ENCODE data around the gene CEMP1.
A peak's percentile ranks its signal among the peaks of the same experiment; 100 is the strongest.

CEMP1 gene

GRCh38 chr16:2527784-2528100 is 3.5 kb downstream of the CEMP1 start:
- Histone ChIP-seq H3K4me3 (ENCODE audit: low read length) (no peak overlapping the region), H3K36me3 (ENCODE audit: insufficient read depth, low read length) (peaks cover 54% of the 10 kb centered on the region), H3K27me3 (ENCODE audit: insufficient read depth, low read length) (no peaks in the 10 kb centered on the region), H3K9ac (ENCODE audit: low read depth, low read length) (no peak overlapping the region), H3K27ac (ENCODE audit: low read depth, low read length) (no peak overlapping the region), H3K4me1 (ENCODE audit: insufficient read depth, low read length) (peaks cover 6% of the 10 kb centered on the region), H3K9me3 (ENCODE audit: insufficient read depth, low read depth, low read length) (no peaks in the 10 kb centered on the region)
- WGBS, result 95% methylated on average over 24 of the region's 24 CpGs

DNA sequence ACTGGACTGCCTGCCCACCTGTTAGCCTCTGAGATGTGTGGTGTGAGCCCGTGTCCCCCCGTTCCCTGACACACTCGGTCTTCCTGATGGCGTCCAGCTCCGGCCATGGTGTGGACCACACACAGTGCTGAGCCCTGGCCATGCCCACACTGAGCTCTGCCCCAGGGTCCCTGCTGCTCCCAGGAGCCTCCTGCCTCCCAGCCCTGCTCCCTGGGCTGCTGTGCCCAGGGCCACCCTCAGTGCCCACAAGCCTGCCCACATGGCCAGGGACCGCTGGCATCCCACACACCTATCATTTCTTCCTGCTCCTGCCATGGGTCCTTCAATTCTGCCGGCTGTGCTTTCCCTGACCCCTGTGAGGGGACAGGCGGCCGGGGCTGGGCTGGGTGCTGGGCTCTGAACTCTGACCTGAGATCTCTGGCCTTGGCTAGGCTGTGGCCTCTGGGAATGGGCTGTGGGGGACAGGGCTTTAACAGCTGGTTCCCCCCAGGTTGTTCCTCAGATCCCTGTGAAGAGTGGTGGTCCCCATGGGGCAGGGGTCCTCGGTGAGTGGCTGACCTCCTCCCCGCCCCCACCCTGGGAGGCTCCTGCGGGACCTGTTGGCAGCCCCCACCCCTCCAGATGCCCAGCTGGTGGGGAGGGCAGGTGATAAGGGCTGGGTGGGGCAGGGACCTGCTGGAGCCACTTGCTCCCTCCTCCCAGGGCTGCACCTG is 4.0 kb downstream of the CEMP1 start:
- Histone ChIP-seq H3K27ac (ENCODE audit: low read depth, low read length) (no peak overlapping the region), H3K9ac (ENCODE audit: low read depth, low read length) (no peak overlapping the region), H3K4me1 (ENCODE audit: insufficient read depth, low read length) (peaks cover 6% of the 10 kb centered on the region), H3K9me3 (ENCODE audit: insufficient read depth, low read depth, low read length) (no peaks in the 10 kb centered on the region), H3K36me3 (ENCODE audit: insufficient read depth, low read length) (peaks cover 54% of the 10 kb centered on the region), H3K27me3 (ENCODE audit: insufficient read depth, low read length) (no peaks in the 10 kb centered on the region), H3K4me3 (ENCODE audit: low read length) (no peak overlapping the region)
- 94% methylated on average over 11 of the region's 12 CpGs for WGBS

DNA sequence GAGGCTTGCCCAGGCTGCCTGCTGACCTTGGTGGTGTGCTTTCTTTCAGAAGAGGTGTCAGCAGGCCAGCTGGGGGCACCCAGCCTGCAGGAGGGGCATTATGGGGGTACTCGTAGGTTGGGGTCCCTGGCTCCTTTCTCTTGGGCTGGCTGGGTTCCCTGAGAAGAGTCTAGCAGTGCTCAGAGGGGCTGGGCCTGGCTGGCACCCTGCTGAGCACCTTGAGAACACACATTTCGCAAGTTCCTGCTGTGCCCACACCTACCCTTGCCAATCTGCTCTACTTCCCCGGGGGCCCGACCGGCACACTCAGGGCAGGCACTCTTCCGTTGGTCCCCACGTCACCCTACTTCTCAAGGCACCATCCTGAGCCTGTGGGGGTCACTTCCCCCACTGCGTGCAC is 5.1 kb downstream of the CEMP1 start:
- Histone ChIP-seq H3K27ac (ENCODE audit: low read depth, low read length) (no peak overlapping the region), H3K4me3 (ENCODE audit: low read length) (no peak overlapping the region), H3K4me1 (ENCODE audit: insufficient read depth, low read length) (peaks cover 3% of the 10 kb centered on the region), H3K9me3 (ENCODE audit: insufficient read depth, low read depth, low read length) (no peaks in the 10 kb centered on the region), H3K27me3 (ENCODE audit: insufficient read depth, low read length) (no peaks in the 10 kb centered on the region), H3K9ac (ENCODE audit: low read depth, low read length) (no peak overlapping the region), H3K36me3 (ENCODE audit: insufficient read depth, low read length) (peaks cover 57% of the 10 kb centered on the region)
- 95% methylated on average over 8 of the region's 8 CpGs for WGBS

- 91% methylated on average over 9 of the region's 9 CpGs for WGBS
- H3K27ac ChIP-seq (ENCODE audit: low read depth, low read length), result no peak overlapping the region
- H3K4me1 ChIP-seq (ENCODE audit: insufficient read depth, low read length), result no peaks in the 10 kb centered on the region
- H3K4me3 ChIP-seq (ENCODE audit: low read length), result no peak overlapping the region
- H3K36me3 ChIP-seq (ENCODE audit: insufficient read depth, low read length), result peaks cover 57% of the 10 kb centered on the region
- no peaks in the 10 kb centered on the region for H3K9me3 ChIP-seq (ENCODE audit: insufficient read depth, low read depth, low read length)
- H3K9ac ChIP-seq (ENCODE audit: low read depth, low read length), result no peak overlapping the region
- no peaks in the 10 kb centered on the region for H3K27me3 ChIP-seq (ENCODE audit: insufficient read depth, low read length)
Measured at GRCh38 chr16:2524339-2524938, 6.8 kb downstream of the CEMP1 start.

DNA sequence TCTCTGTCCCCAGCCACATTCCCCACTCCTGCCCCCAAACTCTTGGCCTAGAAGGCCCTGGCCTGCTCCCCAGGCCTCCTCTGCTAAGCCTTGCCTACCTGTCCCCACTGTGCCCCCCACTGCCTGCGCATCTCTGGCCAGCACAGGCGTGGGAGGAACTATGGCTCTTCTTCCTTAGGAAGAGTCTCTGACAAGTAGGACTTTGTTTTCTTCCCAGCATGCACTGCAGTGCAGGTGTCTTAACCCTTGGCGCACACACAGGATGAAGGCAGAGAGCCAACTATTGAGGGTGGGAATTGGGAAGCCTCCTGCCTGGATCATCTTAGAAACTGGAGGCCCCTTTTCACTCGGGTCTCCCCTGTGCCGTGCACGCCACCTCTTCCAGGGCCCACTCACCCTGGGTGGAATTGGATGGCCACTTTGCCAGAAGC is 7.4 kb downstream of the CEMP1 start:
- Histone ChIP-seq H3K4me3 (ENCODE audit: low read length) (no peak overlapping the region), H3K9me3 (ENCODE audit: insufficient read depth, low read depth, low read length) (no peaks in the 10 kb centered on the region), H3K4me1 (ENCODE audit: insufficient read depth, low read length) (no peaks in the 10 kb centered on the region), H3K27ac (ENCODE audit: low read depth, low read length) (no peak overlapping the region), H3K9ac (ENCODE audit: low read depth, low read length) (no peak overlapping the region), H3K36me3 (ENCODE audit: insufficient read depth, low read length) (peaks cover 55% of the 10 kb centered on the region), H3K27me3 (ENCODE audit: insufficient read depth, low read length) (no peaks in the 10 kb centered on the region)
- WGBS, result 93% methylated on average over 6 of the region's 6 CpGs

- Histone ChIP-seq H3K27me3 (ENCODE audit: insufficient read depth, low read length) (no peaks in the 10 kb centered on the region), H3K9ac (ENCODE audit: low read depth, low read length) (peak overlapping the region; percentile 88), H3K4me3 (ENCODE audit: low read length) (peak overlapping the region; percentile 70), H3K4me1 (ENCODE audit: insufficient read depth, low read length) (peaks cover 4% of the 10 kb centered on the region; the same call in 1 of the 2 replicates), H3K36me3 (ENCODE audit: insufficient read depth, low read length) (peaks cover 30% of the 10 kb centered on the region), H3K9me3 (ENCODE audit: insufficient read depth, low read depth, low read length) (no peaks in the 10 kb centered on the region), H3K27ac (ENCODE audit: low read depth, low read length) (no peak overlapping the region)
- WGBS, result 20% methylated on average over 41 of the region's 41 CpGs
Measured at GRCh38 chr16:2520784-2521531, 10.2 kb downstream of the CEMP1 start.

GRCh38 chr16:2520097-2520783 is 11.0 kb downstream of the CEMP1 start, which contains the start of gene AMDHD2:
AMDHD2 (plus strand) TSS chr16:2520371; CDS start chr16:2520459, 88 bp downstream.
- Histone ChIP-seq H3K36me3 (ENCODE audit: insufficient read depth, low read length) (peaks cover 30% of the 10 kb centered on the region), H3K27me3 (ENCODE audit: insufficient read depth, low read length) (no peaks in the 10 kb centered on the region), H3K4me3 (ENCODE audit: low read length) (peak within 1 kb of the TSS; percentile 70), H3K9ac (ENCODE audit: low read depth, low read length) (peak within 1 kb of the TSS; percentile 88), H3K4me1 (ENCODE audit: insufficient read depth, low read length) (peaks cover 11% of the 10 kb centered on the region; the same call in 1 of the 2 replicates), H3K9me3 (ENCODE audit: insufficient read depth, low read depth, low read length) (no peaks in the 10 kb centered on the region), H3K27ac (ENCODE audit: low read depth, low read length) (peak within 1 kb of the TSS; percentile 62; the same call in 1 of the 2 replicates)
- WGBS, result under 1% methylated on average over 81 of the region's 83 CpGs

GRCh38 chr16:2519711-2520080 is 11.5 kb downstream of the CEMP1 start:
- peaks cover 16% of the 10 kb centered on the region; the same call in 1 of the 2 replicates for H3K4me1 ChIP-seq (ENCODE audit: insufficient read depth, low read length)
- no peak overlapping the region for H3K9ac ChIP-seq (ENCODE audit: low read depth, low read length)
- H3K36me3 ChIP-seq (ENCODE audit: insufficient read depth, low read length), result peaks cover 25% of the 10 kb centered on the region
- H3K27ac ChIP-seq (ENCODE audit: low read depth, low read length), result peak overlapping the region; percentile 45; the same call in 1 of the 2 replicates
- 81% methylated on average over 22 of the region's 22 CpGs for WGBS
- H3K4me3 ChIP-seq (ENCODE audit: low read length), result peak overlapping the region; percentile 70
- H3K27me3 ChIP-seq (ENCODE audit: insufficient read depth, low read length), result no peaks in the 10 kb centered on the region
- no peaks in the 10 kb centered on the region for H3K9me3 ChIP-seq (ENCODE audit: insufficient read depth, low read depth, low read length)

GRCh38 chr16:2518823-2519710 is 12.1 kb downstream of the CEMP1 start:
- no peak overlapping the region for H3K9ac ChIP-seq (ENCODE audit: low read depth, low read length)
- no peaks in the 10 kb centered on the region for H3K27me3 ChIP-seq (ENCODE audit: insufficient read depth, low read length)
- H3K4me1 ChIP-seq (ENCODE audit: insufficient read depth, low read length), result peaks cover 16% of the 10 kb centered on the region; the same call in 1 of the 2 replicates
- peaks cover 19% of the 10 kb centered on the region for H3K36me3 ChIP-seq (ENCODE audit: insufficient read depth, low read length)
- H3K4me3 ChIP-seq (ENCODE audit: low read length), result no peak overlapping the region
- H3K27ac ChIP-seq (ENCODE audit: low read depth, low read length), result no peak overlapping the region; the same call in 1 of the 2 replicates
- H3K9me3 ChIP-seq (ENCODE audit: insufficient read depth, low read depth, low read length), result no peaks in the 10 kb centered on the region
- WGBS, result 93% methylated on average over 39 of the region's 39 CpGs

DNA sequence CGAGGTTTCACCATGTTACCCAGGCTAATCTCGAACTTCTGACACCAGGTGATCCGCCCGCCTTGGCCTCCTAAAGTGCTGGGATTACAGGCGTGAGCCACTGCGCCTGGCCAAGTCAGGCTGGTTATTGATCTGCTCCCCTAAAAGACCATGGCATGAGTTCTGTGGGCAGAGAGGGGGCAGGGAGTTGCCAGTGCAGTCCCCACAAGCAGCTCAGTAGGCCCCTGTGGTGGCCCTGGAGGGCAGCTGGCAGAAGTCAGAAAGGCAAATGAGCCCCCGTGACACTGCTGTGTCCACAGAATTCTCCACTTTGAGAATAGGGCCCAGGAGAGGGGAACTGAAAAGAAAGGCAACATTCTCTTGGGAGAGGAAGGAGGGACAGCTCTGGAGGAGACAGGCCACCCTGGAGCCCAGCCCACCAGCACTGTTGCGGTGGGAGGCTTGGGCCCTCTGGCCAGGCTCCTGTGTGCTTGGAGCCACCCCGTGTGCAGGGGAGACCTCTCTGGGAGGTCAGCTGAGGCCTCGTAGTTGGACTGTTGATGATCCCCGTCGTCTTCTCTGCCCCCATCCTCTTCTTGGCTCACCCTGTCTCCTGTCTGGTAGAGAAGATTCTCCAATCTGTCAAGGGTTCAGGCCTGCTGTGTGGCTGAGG is 13.1 kb downstream of the CEMP1 start:
- Histone ChIP-seq H3K27me3 (ENCODE audit: insufficient read depth, low read length) (no peaks in the 10 kb centered on the region), H3K4me3 (ENCODE audit: low read length) (no peak overlapping the region), H3K27ac (ENCODE audit: low read depth, low read length) (no peak overlapping the region), H3K4me1 (ENCODE audit: insufficient read depth, low read length) (peaks cover 16% of the 10 kb centered on the region; the same call in 1 of the 2 replicates), H3K9me3 (ENCODE audit: insufficient read depth, low read depth, low read length) (no peaks in the 10 kb centered on the region), H3K9ac (ENCODE audit: low read depth, low read length) (no peak overlapping the region), H3K36me3 (ENCODE audit: insufficient read depth, low read length) (peaks cover 9% of the 10 kb centered on the region)
- 93% methylated on average over 12 of the region's 12 CpGs for WGBS

Data from HUES64 (cell line).